Mesenchymal stem cell (in vitro differentiated cells and primary cell): Measurements from ENCODE around the gene SYT6.
A peak's percentile ranks its signal among the peaks of the same experiment; 100 is the strongest.

Experiments
- DNase-seq: peaks from one replicate; pipeline ENCODE4 v3.0.0-alpha.2; 2013
- H2AFZ ChIP-seq: one replicate; pipeline ENCODE4 v1.6.1; 2013; ENCODE audit warnings: low read depth, mild to moderate bottlenecking, control low read depth, inconsistent platforms, low read length, moderate library complexity
- H2AK5ac ChIP-seq: 2 replicates; pipeline ENCODE4 v1.6.1; 2013; ENCODE audit warnings: low read length, moderate library complexity, mild to moderate bottlenecking, inconsistent platforms; ENCODE audit not compliant: severe bottlenecking
- H2BK120ac ChIP-seq: one replicate; pipeline ENCODE4 v1.6.1; 2013; ENCODE audit warnings: low read depth, mild to moderate bottlenecking, inconsistent platforms, low read length, moderate library complexity
- H2BK12ac ChIP-seq, 2 experiments: one replicate each; pipeline ENCODE4 v1.6.1; 2013; ENCODE audit warnings: inconsistent platforms in 2 of 2, low read length in 2 of 2, mild to moderate bottlenecking in 2 of 2, moderate library complexity in 2 of 2, control low read depth in 1 of 2
- H2BK15ac ChIP-seq: one replicate; pipeline ENCODE4 v1.6.1; 2013; ENCODE audit warnings: mild to moderate bottlenecking, low read depth, inconsistent platforms; ENCODE audit not compliant: poor library complexity, severe bottlenecking
- H2BK5ac ChIP-seq: 2 replicates; pipeline ENCODE4 v1.6.1; 2013; ENCODE audit warnings: low read depth, mild to moderate bottlenecking, low read length, control low read depth, inconsistent platforms; ENCODE audit not compliant: poor library complexity, severe bottlenecking
- H3K14ac ChIP-seq, 2 experiments: one replicate each; pipeline ENCODE4 v1.6.1; 2013; ENCODE audit warnings: inconsistent platforms in 2 of 2, low read length in 2 of 2, control low read depth in 1 of 2, mild to moderate bottlenecking in 1 of 2, moderate library complexity in 1 of 2
- H3K18ac ChIP-seq, 2 experiments: one replicate each; pipeline ENCODE4 v1.6.1; 2013; ENCODE audit warnings: inconsistent platforms in 2 of 2, low read length in 2 of 2, control low read depth in 1 of 2, low read depth in 1 of 2, mild to moderate bottlenecking in 1 of 2
- H3K23ac ChIP-seq, 2 experiments: one replicate each; pipeline ENCODE4 v1.6.1; 2013; ENCODE audit warnings: inconsistent platforms in 2 of 2, low read length in 2 of 2, mild to moderate bottlenecking in 2 of 2, moderate library complexity in 2 of 2, control low read depth in 1 of 2
- H3K27ac ChIP-seq: 2 replicates; pipeline ENCODE4 v1.5.1; 2013; ENCODE audit warnings: mild to moderate bottlenecking, moderate library complexity, low read length, control low read depth, inconsistent platforms; ENCODE audit not compliant: poor library complexity, severe bottlenecking
- H3K27me3 ChIP-seq, 2 experiments: 2 replicates each; pipeline versions ENCODE4 v1.6.1 to v1.7.0; 2013; ENCODE audit warnings: low read length in 2 of 2, mild to moderate bottlenecking in 2 of 2, moderate library complexity in 2 of 2, control low read depth in 1 of 2, inconsistent platforms in 1 of 2; ENCODE audit not compliant: control insufficient read depth in 1 of 2, insufficient read depth in 1 of 2
- H3K36me3 ChIP-seq, 2 experiments: 2 replicates each; pipeline versions ENCODE4 v1.6.1 to v1.7.0; 2013; ENCODE audit warnings: low read length in 2 of 2, control low read depth in 1 of 2, inconsistent platforms in 1 of 2, low read depth in 1 of 2, mild to moderate bottlenecking in 1 of 2; ENCODE audit not compliant: insufficient read depth in 2 of 2, control insufficient read depth in 1 of 2
- H3K4ac ChIP-seq, 2 experiments: one replicate each; pipeline ENCODE4 v1.6.1; 2013; ENCODE audit warnings: inconsistent platforms in 2 of 2, low read length in 2 of 2, mild to moderate bottlenecking in 2 of 2, moderate library complexity in 2 of 2, control low read depth in 1 of 2, low read depth in 1 of 2
- H3K4me1 ChIP-seq: 2 replicates; pipeline ENCODE4 v1.6.1; 2013; ENCODE audit warnings: low read depth, low read length, control low read depth; ENCODE audit not compliant: control insufficient read depth, insufficient read depth
- H3K4me2 ChIP-seq: 2 replicates; pipeline ENCODE4 v1.6.1; 2013; ENCODE audit warnings: low read length, mild to moderate bottlenecking, inconsistent platforms; ENCODE audit not compliant: poor library complexity, severe bottlenecking
- H3K4me3 ChIP-seq, 2 experiments: 2 replicates each; pipeline versions ENCODE4 v1.5.1 to v1.7.0; 2013; ENCODE audit warnings: low read length in 2 of 2, mild to moderate bottlenecking in 2 of 2, control low read depth in 1 of 2, low read depth in 1 of 2; ENCODE audit not compliant: insufficient read depth in 1 of 2
- H3K79me1 ChIP-seq: replicated peaks from 2 replicates; pipeline ENCODE4 v1.6.1; 2013; ENCODE audit warnings: mild to moderate bottlenecking, control low read depth, low read length, inconsistent platforms; ENCODE audit not compliant: poor library complexity, severe bottlenecking
- H3K9ac ChIP-seq: 2 replicates; pipeline ENCODE4 v1.7.0; 2013; ENCODE audit warnings: mild to moderate bottlenecking, low read length, moderate library complexity
- H3K9me3 ChIP-seq: 2 replicates; pipeline ENCODE4 v1.7.0; 2013; ENCODE audit warnings: mild to moderate bottlenecking, low read length; ENCODE audit not compliant: control insufficient read depth
- H4K8ac ChIP-seq: one replicate; pipeline ENCODE4 v1.6.1; 2013; ENCODE audit warnings: inconsistent platforms, mild to moderate bottlenecking, low read length, moderate library complexity
- H4K91ac ChIP-seq: one replicate; pipeline ENCODE4 v1.6.1; 2013; ENCODE audit warnings: mild to moderate bottlenecking, low read length, inconsistent platforms
- WGBS: methylation state at CpG from one replicate; pipeline ENCODE4 v1.1.7; 2013; ENCODE audit warnings: mixed read lengths; 5-methylcytosine and 5-hydroxymethylcytosine counted together

SYT6 gene

DNA sequence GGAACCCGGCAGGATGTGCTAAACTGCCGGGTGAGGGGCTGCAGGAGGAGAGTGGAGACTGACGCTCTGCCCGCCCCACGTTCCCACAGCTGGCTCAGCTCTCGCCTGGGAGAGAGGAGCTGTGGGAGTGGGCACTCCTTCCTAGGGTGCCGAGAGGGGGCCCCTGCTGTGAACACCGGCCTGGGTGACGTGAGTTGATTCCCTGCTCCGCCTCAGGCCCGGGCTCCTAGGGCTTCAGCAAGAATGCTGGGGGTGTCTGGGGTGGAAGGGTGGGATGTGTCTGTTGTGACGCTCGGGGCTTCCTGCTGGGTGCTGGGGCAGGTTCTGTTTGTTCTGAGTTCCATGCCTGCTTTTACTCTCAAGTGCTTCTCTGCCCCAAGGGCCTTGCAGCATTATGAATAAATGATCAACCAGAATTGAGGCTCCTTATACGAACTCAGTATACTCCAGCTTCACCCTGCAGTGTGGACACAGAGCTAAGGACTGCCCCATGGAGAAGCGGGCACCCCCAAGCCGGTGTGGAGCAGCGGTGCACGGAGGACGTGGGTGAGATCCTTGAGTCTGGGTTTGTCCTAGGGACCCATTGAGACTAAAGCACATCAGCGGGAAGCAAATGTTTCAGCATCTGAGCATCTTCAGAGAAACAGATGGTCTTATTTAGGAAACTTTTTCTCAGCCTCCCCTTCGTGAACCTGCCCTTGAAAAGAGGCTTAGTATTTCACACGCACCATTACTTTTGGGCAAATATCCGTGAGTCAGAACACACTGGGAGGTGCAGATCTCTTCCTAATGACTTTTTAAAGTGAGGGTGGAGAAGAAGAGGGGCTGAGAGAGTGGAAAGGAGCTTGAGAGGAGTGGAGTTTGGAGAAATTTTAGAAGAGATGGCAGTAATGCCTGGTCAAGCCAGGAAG lies 41.7 kb downstream of the SYT6 start:
- H3K4ac ChIP-seq = no peak overlapping the region
- H2BK15ac ChIP-seq = no peak overlapping the region
- H2BK120ac ChIP-seq = no peak overlapping the region
- WGBS = 77% methylated on average over 23 of the region's 23 CpGs
- no peak overlapping the region for H3K18ac ChIP-seq
- no peak overlapping the region for H3K23ac ChIP-seq
- H3K4me1 ChIP-seq = peaks cover 16% of the 10 kb centered on the region
- no peak overlapping the region for H4K91ac ChIP-seq
- H3K14ac ChIP-seq = no peak overlapping the region
- no peaks in the 10 kb centered on the region for H3K9me3 ChIP-seq
- H3K79me1 ChIP-seq = no peaks in the 10 kb centered on the region
- peak overlapping the region; percentile 19 for H3K4me2 ChIP-seq
- no peak overlapping the region for H2BK5ac ChIP-seq
- H3K27me3 ChIP-seq = peaks cover 16 to 48% of the 10 kb centered on the region in 2 experiments
- H2BK12ac ChIP-seq = no peak overlapping the region
- H2AK5ac ChIP-seq = no peak overlapping the region
- no peaks in the 10 kb centered on the region for H3K36me3 ChIP-seq
- no peak overlapping the region for H2AFZ ChIP-seq
- no peak overlapping the region for H3K4me3 ChIP-seq
- H3K27ac ChIP-seq = no peak overlapping the region
- no peak overlapping the region for H4K8ac ChIP-seq
- no peak for DNase-seq
- no peak overlapping the region for H3K9ac ChIP-seq

DNA sequence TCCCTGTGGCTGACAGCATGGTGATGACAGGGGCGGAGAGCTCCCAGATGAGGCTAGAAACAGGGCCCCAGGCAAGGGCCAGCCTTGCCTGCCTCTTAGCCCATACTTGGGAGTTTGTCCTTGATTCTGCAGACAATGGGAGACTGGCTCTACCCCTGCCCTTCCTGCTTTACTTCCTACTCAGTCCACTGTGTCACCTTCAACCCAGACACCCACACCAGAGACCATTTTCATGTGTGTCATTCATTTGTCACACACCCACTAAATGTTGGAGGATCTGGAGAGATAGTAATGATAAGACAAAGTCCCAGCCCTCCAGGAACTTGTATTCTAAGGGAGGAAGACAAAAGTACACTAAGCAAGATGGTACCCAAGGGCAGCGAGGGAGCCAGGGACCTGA lies 43.7 kb downstream of the SYT6 start:
- H2AK5ac ChIP-seq = no peak overlapping the region
- no peak overlapping the region for H3K4me3 ChIP-seq
- H3K9me3 ChIP-seq = no peaks in the 10 kb centered on the region
- no peak overlapping the region for H3K23ac ChIP-seq
- 87% methylated on average over 2 of the region's 2 CpGs for WGBS
- H3K14ac ChIP-seq = no peak overlapping the region
- no peak overlapping the region for H3K27ac ChIP-seq
- no peak overlapping the region for H4K8ac ChIP-seq
- peaks cover 28 to 59% of the 10 kb centered on the region in 2 experiments for H3K27me3 ChIP-seq
- peaks cover 25% of the 10 kb centered on the region for H3K4me1 ChIP-seq
- no peak overlapping the region for H3K4ac ChIP-seq
- H3K4me2 ChIP-seq = no peak overlapping the region
- no peak for DNase-seq
- H3K79me1 ChIP-seq = no peaks in the 10 kb centered on the region
- no peaks in the 10 kb centered on the region for H3K36me3 ChIP-seq
- H2BK15ac ChIP-seq = no peak overlapping the region
- H4K91ac ChIP-seq = no peak overlapping the region
- H3K18ac ChIP-seq = no peak overlapping the region
- no peak overlapping the region for H2BK120ac ChIP-seq
- H3K9ac ChIP-seq = no peak overlapping the region
- no peak overlapping the region for H2AFZ ChIP-seq
- no peak overlapping the region for H2BK5ac ChIP-seq
- H2BK12ac ChIP-seq = no peak overlapping the region

DNA sequence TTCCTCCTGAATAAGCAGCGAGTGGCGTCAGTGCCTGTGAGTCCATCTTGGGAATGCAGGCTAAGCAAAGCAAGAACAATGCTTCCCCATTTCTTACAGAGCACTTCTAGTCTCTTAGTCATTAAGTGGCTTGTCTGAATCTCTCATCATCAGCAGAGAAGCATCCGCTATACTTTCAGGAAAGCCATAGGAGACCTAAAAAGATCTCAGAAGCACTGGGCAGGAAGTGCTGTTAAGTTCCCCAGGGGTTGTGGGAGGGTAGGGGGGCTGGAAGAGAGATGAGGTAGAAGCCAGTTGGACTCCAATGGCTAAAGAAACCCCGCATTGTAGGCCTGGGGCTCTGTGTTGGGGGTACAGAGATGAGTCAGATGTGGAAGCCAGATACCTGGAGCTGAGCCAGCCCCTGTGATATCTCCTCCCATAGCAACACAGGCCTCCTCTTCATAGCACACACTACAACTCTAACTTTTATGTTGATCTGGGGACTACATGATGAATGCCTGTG lies 44.9 kb downstream of the SYT6 start:
- Histone ChIP-seq H2BK15ac (no peak overlapping the region), H3K9me3 (no peaks in the 10 kb centered on the region), H3K36me3 (no peaks in the 10 kb centered on the region), H3K79me1 (no peaks in the 10 kb centered on the region), H2BK120ac (no peak overlapping the region), H3K4me2 (no peak overlapping the region), H4K91ac (no peak overlapping the region), H3K4me1 (peaks cover 27% of the 10 kb centered on the region), H3K18ac (no peak overlapping the region), H3K27me3 (peaks cover 31 to 68% of the 10 kb centered on the region in 2 experiments), H2AFZ (no peak overlapping the region), H3K4me3 (no peak overlapping the region), H3K9ac (no peak overlapping the region), H3K14ac (no peak overlapping the region), H3K4ac (no peak overlapping the region), H4K8ac (no peak overlapping the region), H2AK5ac (no peak overlapping the region), H3K23ac (no peak overlapping the region), H3K27ac (no peak overlapping the region), H2BK12ac (no peak overlapping the region), H2BK5ac (no peak overlapping the region)
- WGBS = 88% methylated on average over 2 of the region's 4 CpGs
- peak; percentile 5 for DNase-seq

DNA sequence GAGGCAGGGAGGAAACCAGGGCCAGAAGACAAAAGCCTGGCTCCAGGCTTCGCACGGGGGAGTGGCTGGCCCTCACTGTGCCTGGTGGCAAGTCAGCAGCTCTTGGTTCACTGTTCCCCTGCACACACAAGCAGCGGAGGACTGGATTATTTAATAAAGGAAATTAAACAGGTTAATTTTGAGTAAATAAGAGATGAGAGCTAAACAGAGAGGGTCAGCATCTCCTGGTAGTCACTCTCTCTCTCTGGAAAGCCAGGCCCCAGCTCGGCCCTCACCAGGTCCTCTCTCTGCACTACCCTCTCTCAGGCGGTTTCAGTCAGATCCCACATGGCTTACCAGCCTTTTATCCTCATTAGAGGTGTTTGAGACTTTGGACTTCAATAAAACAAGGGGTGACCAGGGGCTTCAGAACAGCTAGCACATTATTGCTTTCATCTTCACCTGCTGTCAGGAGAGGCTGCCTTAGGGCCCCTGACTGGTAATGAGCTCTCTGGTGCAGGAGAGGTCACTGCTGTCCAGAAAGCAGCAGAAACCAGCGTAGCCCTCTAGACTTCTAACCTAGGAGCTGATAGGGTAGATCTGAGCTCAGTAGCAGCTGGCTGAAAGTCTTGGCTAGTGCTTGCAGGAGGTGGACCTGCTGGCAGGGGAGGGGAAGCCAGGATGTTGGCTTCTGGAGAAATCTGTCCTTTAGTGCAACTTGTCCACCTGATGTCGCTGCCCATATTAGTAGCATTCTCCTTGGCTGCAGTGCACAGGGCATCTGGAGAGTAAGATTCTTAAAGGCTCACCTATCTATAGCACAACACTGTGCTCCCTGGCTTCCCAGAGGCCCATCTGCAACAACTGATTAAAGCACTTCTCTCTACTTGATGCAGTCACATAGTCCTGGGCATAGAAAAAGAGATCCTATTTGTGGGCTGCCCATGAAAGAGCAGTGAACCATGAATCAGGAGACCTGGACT lies 45.9 kb downstream of the SYT6 start:
- 74% methylated on average over 5 of the region's 7 CpGs for WGBS
- H3K4me2 ChIP-seq = no peak overlapping the region

More for the DNA sequence above, 45.9 kb downstream of the SYT6 start:
- Histone ChIP-seq H3K18ac (no peak overlapping the region), H2BK120ac (no peak overlapping the region), H3K9me3 (no peaks in the 10 kb centered on the region), H3K14ac (no peak overlapping the region), H3K36me3 (no peaks in the 10 kb centered on the region), H3K9ac (no peak overlapping the region), H3K4me1 (peaks cover 25% of the 10 kb centered on the region), H2AFZ (no peak overlapping the region), H2BK15ac (no peak overlapping the region), H4K8ac (no peak overlapping the region), H2BK12ac (no peak overlapping the region), H3K79me1 (no peaks in the 10 kb centered on the region), H4K91ac (no peak overlapping the region), H3K4me3 (no peak overlapping the region), H3K27ac (no peak overlapping the region), H3K4ac (no peak overlapping the region), H3K27me3 (peaks cover 36 to 68% of the 10 kb centered on the region in 2 experiments), H2AK5ac (no peak overlapping the region), H3K23ac (no peak overlapping the region), H2BK5ac (no peak overlapping the region)
- no peak for DNase-seq
